PC-3 (cell line): Measurements from ENCODE around the gene PLEKHA5.

Source experiments
- EZH2 ChIP-seq: fragments of 300-600 bp; sonication (generic); IDR thresholded peaks from one replicate; pipeline ENCODE4 v1.6.1; 2017; ENCODE audit warnings: antibody characterized with exemption, mild to moderate bottlenecking, low read length; ENCODE audit not compliant: unreplicated experiment
- EZH2phosphoT487 ChIP-seq: fragments of 300-600 bp; sonication (generic); IDR thresholded peaks from 2 replicates; pipeline ENCODE4 v1.6.1; 2018; ENCODE audit warnings: mild to moderate bottlenecking, antibody characterized with exemption, low read length, borderline replicate concordance
- TF ChIP-seq, protein P1 (sequence below): fragments of 300-600 bp; sonication (generic); conservative IDR thresholded peaks from 2 replicates; pipeline ENCODE4 v1.5.1; 2017; ENCODE audit warnings: antibody characterized with exemption, low read depth, mild to moderate bottlenecking, low read length

DNA sequence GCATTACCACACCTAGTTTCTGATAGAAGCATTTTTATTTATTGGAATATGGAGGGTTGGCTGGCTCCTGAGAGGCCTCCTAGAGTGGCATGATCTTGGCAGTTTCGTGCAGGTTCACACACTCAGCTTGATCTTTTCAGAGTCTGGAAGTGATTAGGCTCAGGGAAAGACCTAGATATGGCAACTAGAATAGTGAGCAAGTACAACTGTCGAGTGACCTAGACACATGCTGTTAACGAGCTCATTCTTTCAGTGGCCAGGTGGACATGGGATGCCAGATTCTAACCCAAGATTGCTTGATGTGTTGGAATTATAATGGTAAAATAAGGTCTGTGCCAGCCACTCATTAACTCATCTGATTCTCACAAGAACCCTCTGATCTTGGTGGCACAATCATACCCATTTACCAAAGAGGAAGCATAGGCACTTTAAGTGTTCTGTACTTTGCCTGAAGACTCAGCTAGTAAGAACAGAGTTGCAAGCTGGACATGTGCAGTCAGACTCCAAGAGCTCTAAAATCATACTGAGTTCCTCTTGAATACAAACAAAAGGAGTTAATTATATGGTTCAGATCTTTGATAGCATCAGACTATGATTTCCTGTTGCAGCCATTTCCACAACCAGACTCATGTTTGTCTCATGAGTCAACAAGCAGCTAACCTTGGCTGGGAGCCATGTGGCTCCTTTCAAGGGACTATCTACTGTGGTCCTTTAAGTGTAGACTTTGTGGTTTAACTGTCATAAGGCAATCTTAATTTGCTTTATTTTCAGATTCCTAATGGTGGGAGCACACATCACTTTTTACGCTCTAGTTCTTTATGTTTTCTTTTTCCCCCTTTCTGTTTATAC is 144.2 kb downstream of the PLEKHA5 start:
- TF ChIP-seq, protein P1, sequence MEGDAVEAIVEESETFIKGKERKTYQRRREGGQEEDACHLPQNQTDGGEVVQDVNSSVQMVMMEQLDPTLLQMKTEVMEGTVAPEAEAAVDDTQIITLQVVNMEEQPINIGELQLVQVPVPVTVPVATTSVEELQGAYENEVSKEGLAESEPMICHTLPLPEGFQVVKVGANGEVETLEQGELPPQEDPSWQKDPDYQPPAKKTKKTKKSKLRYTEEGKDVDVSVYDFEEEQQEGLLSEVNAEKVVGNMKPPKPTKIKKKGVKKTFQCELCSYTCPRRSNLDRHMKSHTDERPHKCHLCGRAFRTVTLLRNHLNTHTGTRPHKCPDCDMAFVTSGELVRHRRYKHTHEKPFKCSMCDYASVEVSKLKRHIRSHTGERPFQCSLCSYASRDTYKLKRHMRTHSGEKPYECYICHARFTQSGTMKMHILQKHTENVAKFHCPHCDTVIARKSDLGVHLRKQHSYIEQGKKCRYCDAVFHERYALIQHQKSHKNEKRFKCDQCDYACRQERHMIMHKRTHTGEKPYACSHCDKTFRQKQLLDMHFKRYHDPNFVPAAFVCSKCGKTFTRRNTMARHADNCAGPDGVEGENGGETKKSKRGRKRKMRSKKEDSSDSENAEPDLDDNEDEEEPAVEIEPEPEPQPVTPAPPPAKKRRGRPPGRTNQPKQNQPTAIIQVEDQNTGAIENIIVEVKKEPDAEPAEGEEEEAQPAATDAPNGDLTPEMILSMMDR: no peak
- TF ChIP-seq EZH2 (no peak), EZH2phosphoT487 (no peak)
